H1 (cell line): ENCODE measurements around the gene CASP5. TPM values are rescaled to one million over a fixed set of nuclear protein-coding genes. Genes with fewer than 3 reads are reported as not detected.
A peak's percentile ranks its signal among the peaks of the same experiment; 100 is the strongest.

Experiments used
- CTCF ChIA-PET: fragments of 300-600 bp; sonication (Branson Sonifier 250); formaldehyde crosslinking; loops from one replicate; lab custom pipeline; 2021; ENCODE audit not compliant: partially characterized antibody; lab: Charles Lee
- POLR2A ChIA-PET: fragments of 300-600 bp; sonication (Branson Sonifier 250); formaldehyde crosslinking; loops from one replicate; lab custom pipeline; 2021; ENCODE audit warnings: inconsistent platforms; ENCODE audit not compliant: partially characterized antibody; lab: Charles Lee
- DNase-seq, 2 experiments: peaks; one replicate each; pipeline versions ENCODE4 v3.0.0 to v3.0.0-alpha.2; 2010 to 2022; ENCODE audit warnings: low spot score in 2 of 2, low read depth in 1 of 2, mixed read lengths in 1 of 2
- FAIRE-seq: peaks from 2 replicates; lab custom pipeline; 2011; peaks lifted over from hg19 to GRCh38; lab: Jason Lieb, UNC
- H2AFZ ChIP-seq: 2 replicates; pipeline ENCODE4 v1.8.1; 2012; ENCODE audit warnings: low read length, inconsistent platforms
- H2AK5ac ChIP-seq: 2 replicates; pipeline ENCODE4 v1.6.1; 2013; ENCODE audit warnings: low read depth, low read length
- H2BK120ac ChIP-seq: replicated peaks from 2 replicates; pipeline ENCODE3; 2013; ENCODE audit warnings: low read depth, low read length, inconsistent platforms
- H2BK12ac ChIP-seq: 2 replicates; pipeline ENCODE4 v1.6.1; 2013; ENCODE audit warnings: low read depth, low read length
- H2BK15ac ChIP-seq: 2 replicates; pipeline ENCODE4 v1.6.1; 2013; ENCODE audit warnings: low read length
- H2BK20ac ChIP-seq: 2 replicates; pipeline ENCODE4 v1.6.1; 2013; ENCODE audit warnings: low read length
- H2BK5ac ChIP-seq: 2 replicates; pipeline ENCODE4 v1.6.1; 2013; ENCODE audit warnings: low read depth, low read length
- H3K14ac ChIP-seq: 2 replicates; pipeline ENCODE4 v1.6.1; 2013; ENCODE audit warnings: inconsistent platforms; ENCODE audit not compliant: insufficient read length
- H3K18ac ChIP-seq: 2 replicates; pipeline ENCODE4 v1.6.1; 2013; ENCODE audit warnings: low read length; ENCODE audit errors: extremely low read depth
- H3K23ac ChIP-seq: 2 replicates; pipeline ENCODE4 v1.6.1; 2013; ENCODE audit warnings: inconsistent platforms; ENCODE audit not compliant: insufficient read length
- H3K23me2 ChIP-seq: 2 replicates; pipeline ENCODE4 v1.6.1; 2013; ENCODE audit warnings: low read depth, low read length
- H3K27ac ChIP-seq: 2 replicates; pipeline ENCODE4 v1.6.1; 2011; ENCODE audit warnings: low read depth, low read length, inconsistent platforms
- H3K27me3 ChIP-seq, 4 experiments: replicated peaks in 1 of 4; 1 replicate in 1 of 4; 2 replicates in 3 of 4; pipeline versions ENCODE4 v1.6.1 to v1.8.1; 2011 to 2013; ENCODE audit warnings: low read length in 3 of 4, mild to moderate bottlenecking in 3 of 4, inconsistent platforms in 2 of 4, mixed read lengths in 2 of 4, moderate library complexity in 1 of 4; ENCODE audit not compliant: control insufficient read depth in 3 of 4, insufficient read depth in 3 of 4; ENCODE audit errors: extremely low read depth in 1 of 4
- H3K36me3 ChIP-seq, 4 experiments: 2 replicates each; pipeline versions ENCODE4 v1.6.1 to v1.8.1; 2011 to 2013; ENCODE audit warnings: mild to moderate bottlenecking in 4 of 4, low read length in 3 of 4, moderate library complexity in 2 of 4, control low read depth in 1 of 4, inconsistent platforms in 1 of 4; ENCODE audit not compliant: insufficient read depth in 4 of 4, control insufficient read depth in 2 of 4
- H3K4ac ChIP-seq: replicated peaks from 2 replicates; pipeline ENCODE3; 2013; ENCODE audit warnings: low read length, low read depth, mixed read lengths, inconsistent platforms; ENCODE audit not compliant: insufficient read length
- H3K4me1 ChIP-seq, 4 experiments: replicated peaks in 1 of 4; 1 replicate in 1 of 4; 2 replicates in 3 of 4; pipeline versions ENCODE4 v1.6.1 to v1.8.1; 2011 to 2013; ENCODE audit warnings: low read length in 3 of 4, inconsistent platforms in 2 of 4, mixed read lengths in 1 of 4; ENCODE audit not compliant: insufficient read depth in 4 of 4, control insufficient read depth in 3 of 4
- H3K4me2 ChIP-seq, 2 experiments: 2 replicates each; pipeline versions ENCODE4 v1.6.1 to v1.8.1; 2011 to 2013; ENCODE audit warnings: low read depth in 2 of 2, low read length in 2 of 2, control low read depth in 1 of 2, inconsistent platforms in 1 of 2, mild to moderate bottlenecking in 1 of 2; ENCODE audit not compliant: insufficient read depth in 1 of 2
- H3K4me3 ChIP-seq, 4 experiments: fragments of 200-600, 300-600 bp in 1 of 4; sonication (generic), shearing (Covaris generic), sonication (Bioruptor Twin) in 1 of 4; 2 replicates each; pipeline versions ENCODE4 v1.5.1 to v1.8.1; 2011 to 2016; ENCODE audit warnings: low read length in 4 of 4, low read depth in 3 of 4, control low read depth in 2 of 4, inconsistent platforms in 2 of 4, mild to moderate bottlenecking in 2 of 4, mixed read lengths in 1 of 4, moderate library complexity in 1 of 4; ENCODE audit not compliant: insufficient read depth in 2 of 4; ENCODE audit errors: extremely low read depth in 1 of 4
- H3K56ac ChIP-seq: replicated peaks from 2 replicates; pipeline ENCODE3; 2013; ENCODE audit warnings: low read depth, mild to moderate bottlenecking, mixed read lengths, low read length, inconsistent platforms; ENCODE audit not compliant: insufficient read length
- H3K79me1 ChIP-seq: 2 replicates; pipeline ENCODE4 v1.6.1; 2013; ENCODE audit warnings: low read depth, low read length, control low read depth
- H3K79me2 ChIP-seq, 2 experiments: 2 replicates each; pipeline versions ENCODE4 v1.6.1 to v1.8.1; 2012 to 2013; ENCODE audit warnings: low read length in 2 of 2, mild to moderate bottlenecking in 2 of 2, inconsistent platforms in 1 of 2; ENCODE audit not compliant: insufficient read depth in 2 of 2, control insufficient read depth in 1 of 2
- H3K9ac ChIP-seq, 4 experiments: replicated peaks in 1 of 4; 1 replicate in 1 of 4; 2 replicates in 3 of 4; pipeline versions ENCODE4 v1.6.1 to v1.8.1; 2011 to 2013; ENCODE audit warnings: low read depth in 3 of 4, low read length in 3 of 4, control low read depth in 2 of 4, mild to moderate bottlenecking in 2 of 4, moderate library complexity in 2 of 4, inconsistent platforms in 1 of 4; ENCODE audit errors: extremely low read depth in 1 of 4
- H3K9me3 ChIP-seq, 2 experiments: 2 replicates each; pipeline versions ENCODE4 v1.6.1 to v1.8.1; 2012 to 2013; ENCODE audit warnings: mild to moderate bottlenecking in 2 of 2, moderate library complexity in 2 of 2, control low read depth in 1 of 2, inconsistent platforms in 1 of 2, low read depth in 1 of 2, low read length in 1 of 2, mixed read lengths in 1 of 2; ENCODE audit not compliant: insufficient read depth in 2 of 2
- H4K20me1 ChIP-seq, 2 experiments: replicated peaks in 1 of 2; 2 replicates each; pipeline versions ENCODE3 to v1.8.1; 2011 to 2013; ENCODE audit warnings: inconsistent platforms in 2 of 2, low read length in 2 of 2, mild to moderate bottlenecking in 1 of 2; ENCODE audit not compliant: insufficient read depth in 2 of 2, control insufficient read depth in 1 of 2
- H4K5ac ChIP-seq: 2 replicates; pipeline ENCODE4 v1.6.1; 2013; ENCODE audit warnings: low read length, low read depth, mixed read lengths, inconsistent platforms; ENCODE audit not compliant: insufficient read length
- H4K8ac ChIP-seq: 2 replicates; pipeline ENCODE4 v1.8.0; 2013; ENCODE audit warnings: mild to moderate bottlenecking, moderate library complexity, low read length, inconsistent platforms; ENCODE audit not compliant: insufficient read depth; ENCODE audit errors: extremely low read depth
- H4K91ac ChIP-seq: replicated peaks from 2 replicates; pipeline ENCODE3; 2013; ENCODE audit warnings: low read length, mixed read lengths, inconsistent platforms; ENCODE audit not compliant: insufficient read length
- BCL11A ChIP-seq, 2 experiments: IDR thresholded peaks; one replicate each; pipeline ENCODE4 v1.6.1; 2011; ENCODE audit warnings: low read depth in 2 of 2, low read length in 2 of 2, mild to moderate bottlenecking in 2 of 2
- CEBPB ChIP-seq: IDR thresholded peaks from 2 replicates; pipeline ENCODE4 v1.6.1; 2012; ENCODE audit warnings: low read depth, low read length
- HDAC6 ChIP-seq: IDR thresholded peaks from one replicate; pipeline ENCODE4 v1.7.1; 2012; ENCODE audit warnings: low read depth, mild to moderate bottlenecking, inconsistent platforms, low read length, moderate library complexity
- JUN ChIP-seq: IDR thresholded peaks from 2 replicates; pipeline ENCODE4 v1.6.1; 2011; ENCODE audit warnings: low read depth, mild to moderate bottlenecking, improper control_type of control experiment, low read length
- POLR2A ChIP-seq, 2 experiments: IDR thresholded peaks; 1 replicate in 1 of 2; 2 replicates in 1 of 2; pipeline ENCODE4 v1.6.1; 2011; ENCODE audit warnings: low read depth in 2 of 2, low read length in 2 of 2, mild to moderate bottlenecking in 2 of 2; ENCODE audit errors: control extremely low read depth in 1 of 2
- POU5F1 ChIP-seq: IDR thresholded peaks from 2 replicates; pipeline ENCODE4 v1.6.1; 2011; ENCODE audit warnings: low read depth, mild to moderate bottlenecking, low read length, moderate library complexity
- SAP30 ChIP-seq: fragments of 300-600 bp; sonication (generic); IDR thresholded peaks from 2 replicates; pipeline ENCODE4 v1.7.1; 2012; ENCODE audit warnings: low read length, moderate library complexity, mild to moderate bottlenecking, inconsistent platforms; ENCODE audit not compliant: insufficient read depth, insufficient replicate concordance
- SP2 ChIP-seq: IDR thresholded peaks from 2 replicates; pipeline ENCODE4 v1.6.1; 2012; ENCODE audit warnings: mild to moderate bottlenecking, low read length, inconsistent platforms
- SP4 ChIP-seq: IDR thresholded peaks from 2 replicates; pipeline ENCODE4 v1.6.1; 2012; ENCODE audit warnings: low read length, inconsistent platforms
- TEAD4 ChIP-seq: IDR thresholded peaks from 2 replicates; pipeline ENCODE4 v1.6.1; 2012; ENCODE audit warnings: low read depth, low read length, inconsistent platforms, mixed read lengths
- WGBS, 2 experiments: shearing (Covaris generic) in 1 of 2; methylation state at CpG; one replicate each; pipeline versions ENCODE4 v1.1.6 to v1.1.7; 2013 to 2015; ENCODE audit warnings: low lambda C conversion rate in 2 of 2, mixed read lengths in 2 of 2, inconsistent platforms in 1 of 2, low coverage in 1 of 2, missing lambda C conversion rate in 1 of 2; ENCODE audit not compliant: insufficient replicate concordance in 2 of 2, insufficient coverage in 1 of 2, insufficient read length in 1 of 2; ENCODE audit errors: extremely low coverage in 1 of 2, missing lambda C conversion rate in 1 of 2; 5-methylcytosine and 5-hydroxymethylcytosine counted together
- polyA plus RNA-seq, 7 experiments: library from polyadenylated mRNA; depleted of rRNA in 3 of 7; stranded (reverse) in 5 of 7; unstranded in 2 of 7; fragments of >200 nt in 5 of 7; fragments of 200-250 nt in 2 of 7; gene quantifications; 1 replicate in 5 of 7; 2 replicates in 1 of 7; 4 replicates in 1 of 7; pipeline versions ENCODE4 v1.2.1 to v1.2.3, GENCODE V29; 2011 to 2013; ENCODE audit warnings: missing spikeins in 2 of 7, mixed read lengths in 2 of 7
- total RNA-seq: library from RNA; stranded (reverse); fragmentation: NEBNext Ultra II Directional; extraction: Animal tissue kit (Norgen Biotek cat#: 25700); gene quantifications from 2 replicates; pipeline ENCODE4 v1.2.1, GENCODE V29; 2021

Gene CASP5
- total and polyA plus RNA-seq, 2 of the 8 experiments (the other 6 are each of a cell fraction or from before 2014, with no cell fraction given), result not detected

GRCh38 chr11:104967534-104968354, 55.2 kb downstream of the CASP5 start:
- Histone ChIP-seq H3K27ac (no peak overlapping the region), H2BK12ac (no peak overlapping the region), H2BK120ac (no peak overlapping the region), H4K5ac (no peak overlapping the region), H4K8ac (no peak overlapping the region), H3K23me2 (no peaks in the 10 kb centered on the region; the same call in 1 of the 2 replicates), H3K27me3 (no peaks in the 10 kb centered on the region), H2AK5ac (no peak overlapping the region), H3K79me1 (no peaks in the 10 kb centered on the region), H2BK20ac (no peak overlapping the region), H3K56ac (no peak overlapping the region), H3K23ac (no peak overlapping the region), H3K79me2 (no peaks in the 10 kb centered on the region), H4K91ac (no peak overlapping the region), H2AFZ (0 out of 2 replicates have a peak overlapping the region, but pooled peaks have one; percentile 33), H3K4me2 (no peak overlapping the region), H4K20me1 (no peaks in the 10 kb centered on the region), H3K4me1 (peaks cover 0 to 7% (median 3%) of the 10 kb centered on the region in 4 experiments; a peak in 4 of 7 replicates), H3K9me3 (peaks cover 5% of the 10 kb centered on the region in 2 experiments; a peak in 3 of 4 replicates), H3K36me3 (peaks cover 0 to 2% (median 0%) of the 10 kb centered on the region in 4 experiments; a peak in 2 of 8 replicates), H3K9ac (no peak overlapping the region), H3K14ac (no peak overlapping the region), H3K4ac (no peak overlapping the region), H2BK5ac (no peak overlapping the region), H3K18ac (no peak overlapping the region), H3K4me3 (no peak overlapping the region), H2BK15ac (no peak overlapping the region)
- ChIA-PET POLR2A (no interaction called here), CTCF (no interaction called here)
- DNase-seq (no peak), FAIRE-seq (no peak)
- 95% methylated on average over 11 of the region's 11 CpGs; no CpG with 5 or more reads in 1 of the 2 experiments for WGBS, 2 experiments
- TF ChIP-seq BCL11A (IDR thresholded peaks at IDR 0.05; ENCODE audit: low read depth in 2 of 2, low read length in 2 of 2) (no peak), TEAD4 (no peak), SP2 (no peak), SAP30 (no peak), SP4 (no peak), CEBPB (no peak), POU5F1 (no peak), JUN (no peak), POLR2A (IDR thresholded peaks at IDR 0.05; ENCODE audit: control extremely low read depth in 1 of 2, low read depth in 2 of 2, low read length in 2 of 2) (no peak), HDAC6 (no peak)
